ENCODE results near the gene MICAL3.

MICAL3 gene

DNA sequence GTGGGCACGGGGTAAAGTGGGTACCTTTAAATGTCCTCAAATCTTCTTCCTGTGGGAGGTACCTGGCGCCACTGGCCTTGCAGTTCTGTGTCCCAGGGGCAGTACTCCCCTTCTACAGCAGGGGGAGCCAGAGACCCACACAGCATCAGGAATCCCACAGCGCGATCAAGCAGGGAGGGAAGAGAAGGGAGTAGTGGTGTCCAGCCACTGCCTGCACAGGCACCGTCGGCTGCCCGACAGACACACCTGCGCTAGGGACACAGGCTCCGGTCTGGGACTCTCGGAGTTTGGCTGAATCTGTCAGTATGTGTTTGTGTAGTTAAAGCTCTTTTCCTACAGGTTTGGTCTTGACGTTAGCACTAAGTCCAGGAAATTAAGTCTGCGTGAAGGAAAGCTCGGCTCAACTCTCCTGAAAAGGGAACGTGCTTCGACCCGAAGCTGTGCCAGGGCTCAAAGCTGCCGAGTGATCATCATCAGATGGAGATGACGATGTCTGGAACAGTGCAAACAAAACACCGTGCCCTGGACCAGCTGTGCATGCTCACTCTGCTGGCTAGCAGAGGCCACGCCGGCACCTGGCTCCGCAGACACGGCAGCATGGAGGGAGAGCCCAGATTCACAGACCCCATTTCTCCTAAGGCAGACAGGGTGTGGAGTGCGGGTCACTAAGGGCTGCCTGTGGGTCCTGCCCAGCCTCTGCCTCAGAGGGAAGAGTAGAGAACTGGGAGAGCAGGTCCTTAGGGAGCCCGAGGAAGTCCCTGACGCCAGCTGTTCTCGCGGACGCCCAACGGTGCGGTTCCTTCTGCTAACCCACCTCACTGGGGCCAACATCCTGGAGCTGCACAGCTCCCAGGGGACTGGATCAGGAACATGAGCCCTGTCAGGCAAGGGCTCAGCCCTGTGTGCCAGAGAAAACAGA, 194.1 kb downstream of the MICAL3 start:
- DNase-seq: peak; percentile 94

DNA sequence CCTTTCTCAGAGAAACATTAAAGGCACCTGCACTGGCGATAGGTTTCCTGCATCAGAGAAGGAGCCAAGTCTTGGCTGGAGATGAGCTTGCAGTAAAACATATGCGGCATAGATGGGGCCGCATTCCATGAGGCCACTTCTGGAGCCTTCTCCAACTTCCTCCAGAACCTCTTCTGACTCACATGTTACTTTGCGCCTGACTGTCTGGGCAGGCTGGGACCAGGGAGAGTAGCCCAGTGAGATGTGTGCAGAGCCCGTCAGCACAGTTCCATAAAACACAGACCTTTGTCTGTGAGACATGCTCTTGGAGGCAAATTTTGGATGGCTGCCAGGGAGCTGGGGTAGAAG, 194.7 kb downstream of the MICAL3 start:
- DNase-seq: no peak

GRCh38 chr22:17828502-17829080, 195.8 kb downstream of the MICAL3 start:
- DNase-seq: no peak

GRCh38 chr22:17827466-17827865, 196.9 kb downstream of the MICAL3 start:
- no peak for DNase-seq

GRCh38 chr22:17825876-17826550, 198.3 kb downstream of the MICAL3 start:
- no peak for DNase-seq

DNA sequence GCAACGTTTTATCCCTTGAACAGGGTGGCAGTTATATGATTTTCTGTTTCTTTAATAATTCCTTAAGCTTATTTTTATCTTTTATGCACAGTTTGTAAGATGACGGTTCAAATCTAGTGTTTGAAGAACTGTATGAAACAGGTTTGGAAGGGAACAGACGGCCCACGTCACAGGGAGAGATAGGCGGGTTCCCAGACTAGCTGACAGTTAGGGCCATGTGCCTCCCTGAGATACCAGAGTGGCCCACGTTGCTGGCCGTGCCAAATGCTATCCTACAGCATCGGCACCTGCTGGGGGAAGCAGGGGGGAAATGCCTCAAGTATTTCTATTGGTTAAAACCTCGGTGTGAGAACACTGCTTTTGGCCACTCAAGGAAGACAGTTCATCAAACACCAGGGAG, 199.9 kb downstream of the MICAL3 start:
- DNase-seq: no peak

DNA sequence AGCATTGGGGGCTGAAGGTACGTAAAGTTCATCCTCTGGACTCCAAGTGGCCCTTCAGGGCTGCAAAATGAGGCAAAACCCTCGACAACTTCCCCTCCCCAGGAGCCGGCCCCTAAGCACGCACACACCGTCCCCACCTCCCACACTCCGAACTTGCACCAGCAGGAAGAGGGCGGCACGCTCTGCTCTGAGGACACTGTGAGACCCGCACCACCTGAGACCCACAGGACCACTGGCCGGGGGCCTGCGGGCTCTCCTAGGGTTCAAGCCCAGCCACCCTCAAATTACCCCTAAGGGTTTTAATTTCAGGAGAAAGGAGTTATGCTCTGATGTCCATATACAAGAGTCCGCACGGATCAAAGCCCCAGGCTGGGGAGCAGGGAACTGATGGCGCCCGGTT, 200.4 kb downstream of the MICAL3 start:
- DNase-seq: no peak

- DNase-seq: no peak
These were observed 201.1 kb downstream of the MICAL3 start for GRCh38 chr22:17823226-17823625.

- DNase-seq: no peak
These were observed 202.3 kb downstream of the MICAL3 start for GRCh38 chr22:17822087-17822486.

- no peak for DNase-seq
These were observed 203.4 kb downstream of the MICAL3 start for GRCh38 chr22:17820879-17821439.

GRCh38 chr22:17818649-17819048, 205.7 kb downstream of the MICAL3 start:
- DNase-seq: no peak

GRCh38 chr22:17818180-17818579, 206.2 kb downstream of the MICAL3 start:
- DNase-seq: no peak

- DNase-seq: no peak
These were observed 206.8 kb downstream of the MICAL3 start for GRCh38 chr22:17817511-17818065.

DNA sequence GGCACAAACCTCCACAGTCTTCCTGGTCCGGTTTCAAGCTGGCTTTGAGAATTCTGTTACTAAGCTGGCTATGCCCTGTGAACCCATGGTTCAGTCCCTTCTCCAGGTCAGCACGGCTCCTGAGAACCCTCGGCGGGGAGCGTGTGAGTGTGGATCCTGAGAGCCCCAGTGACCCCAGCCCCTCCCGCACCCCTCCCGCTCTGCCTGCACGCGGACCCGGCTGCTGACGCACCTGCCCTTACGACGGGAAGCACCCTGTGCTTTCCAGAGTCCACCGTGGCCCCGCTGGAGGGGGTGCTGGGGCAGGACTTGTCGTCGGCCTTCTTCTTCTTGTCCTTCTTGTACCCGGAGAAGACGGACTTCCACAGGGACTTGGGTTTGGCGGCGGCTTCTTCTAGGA, 207.3 kb downstream of the MICAL3 start:
- DNase-seq: no peak

DNA sequence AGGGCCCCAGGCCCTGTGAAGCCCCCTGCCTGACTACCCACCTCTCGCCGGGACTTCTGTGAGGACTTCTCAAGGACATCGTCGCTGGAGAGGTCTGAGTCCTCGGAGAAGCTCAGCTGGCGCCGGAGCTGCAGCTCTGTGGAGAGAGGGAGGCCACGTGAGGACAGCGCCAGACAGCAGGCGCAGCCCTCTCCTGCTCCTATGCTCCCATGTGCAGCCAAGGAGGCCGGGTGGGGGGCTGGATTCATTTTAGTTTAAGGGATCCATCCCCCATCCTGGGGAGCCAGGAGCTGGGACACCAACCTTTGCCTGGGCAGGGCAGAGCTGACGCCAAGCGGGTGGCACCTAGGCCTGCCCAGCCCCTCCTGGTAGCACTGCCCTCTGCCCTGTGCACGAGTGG, 207.7 kb downstream of the MICAL3 start:
- no peak for DNase-seq

DNA sequence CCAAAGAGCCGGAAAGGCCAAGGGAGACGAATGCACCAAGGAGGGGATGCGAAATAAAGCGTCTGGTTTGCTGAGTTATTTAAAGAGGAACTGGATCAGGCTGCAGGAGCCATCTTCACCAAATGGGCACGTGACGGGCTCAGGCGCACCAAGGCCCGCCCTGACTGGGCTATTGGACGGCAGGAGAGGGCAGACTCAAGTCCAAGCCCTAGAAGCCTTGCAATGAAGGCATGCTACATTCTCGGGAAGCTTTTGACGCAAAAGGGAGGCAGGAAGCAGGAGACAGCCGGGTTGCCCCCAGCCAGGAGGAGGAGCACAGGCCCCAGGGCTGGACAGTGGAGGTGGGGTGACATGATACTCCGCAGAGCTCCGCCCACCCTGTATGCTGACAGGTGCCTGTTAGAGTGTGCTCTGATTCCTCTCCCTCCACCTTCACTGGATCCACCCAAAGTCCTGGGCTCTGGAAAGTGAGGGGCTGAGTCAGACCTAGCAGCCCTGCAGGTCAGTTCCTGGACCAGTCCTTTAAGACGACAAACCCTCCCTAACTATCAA, 208.6 kb downstream of the MICAL3 start:
- no peak for DNase-seq

- DNase-seq: no peak
These were observed 209.5 kb downstream of the MICAL3 start for GRCh38 chr22:17814830-17815229.

DNA sequence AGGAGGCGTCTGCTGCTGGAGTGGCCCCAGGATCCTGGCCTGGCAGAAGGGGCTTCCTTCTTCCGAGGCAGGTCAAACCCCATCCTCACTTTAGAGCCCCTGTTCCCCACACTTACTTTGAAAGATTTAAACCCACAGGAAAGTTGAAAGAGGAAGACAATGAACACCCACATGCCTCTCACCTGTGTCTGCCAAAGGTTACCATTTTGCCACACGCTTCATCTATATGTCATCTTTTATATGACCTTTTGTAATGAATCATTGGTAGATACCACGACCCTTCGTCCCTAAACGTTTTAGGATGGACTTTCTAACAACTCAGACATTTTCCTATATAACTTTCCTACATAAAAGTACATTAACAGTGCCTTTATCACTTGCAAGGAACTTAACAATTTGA, 210.3 kb downstream of the MICAL3 start:
- DNase-seq: no peak

DNA sequence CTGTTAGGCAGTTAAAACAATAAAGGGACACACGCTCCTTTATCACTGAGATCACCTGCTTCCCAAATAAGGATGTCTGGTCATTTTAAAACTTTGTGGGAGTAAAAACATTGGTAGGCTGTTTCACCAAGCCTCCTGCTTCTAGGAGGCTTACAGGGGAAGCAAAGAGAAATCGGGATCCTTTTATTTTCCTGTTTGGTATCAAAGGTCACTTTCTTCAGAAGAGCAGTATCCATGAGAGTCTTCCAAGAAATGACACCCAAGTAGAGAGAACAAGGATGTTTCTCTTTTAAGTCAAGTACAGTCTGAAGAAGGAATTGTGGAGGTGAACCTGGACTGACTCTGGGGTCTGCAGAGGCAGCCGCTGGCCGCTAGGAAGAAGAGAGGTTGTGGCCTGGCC, 213.2 kb downstream of the MICAL3 start:
- no peak for DNase-seq

DNA sequence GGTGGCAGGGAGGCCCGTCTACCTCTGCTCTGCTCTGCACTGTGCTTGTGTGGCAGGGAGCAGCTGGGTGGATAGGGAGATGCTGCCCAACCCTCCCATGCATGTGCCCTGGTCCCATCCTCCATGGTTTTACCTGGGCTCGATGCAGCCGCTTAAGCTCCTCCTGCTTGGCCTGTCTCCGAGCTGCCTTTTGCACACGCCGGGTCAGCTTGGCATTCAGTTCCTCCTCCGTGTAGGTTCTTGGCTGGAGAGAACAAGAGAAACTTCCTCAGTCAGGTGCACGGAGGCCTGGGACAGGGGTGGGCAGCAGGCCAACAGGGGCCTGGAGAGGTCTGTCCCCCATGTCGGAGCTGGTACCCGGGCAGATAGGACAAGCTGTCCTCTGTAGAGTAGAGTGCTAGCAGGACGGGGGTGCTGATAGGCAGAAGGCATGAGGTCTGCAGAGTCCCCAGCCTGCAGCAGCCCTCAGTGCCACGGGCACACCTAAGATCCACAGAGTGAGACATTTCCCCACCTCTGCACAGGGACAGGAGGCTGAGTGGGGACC, 213.7 kb downstream of the MICAL3 start:
- DNase-seq: no peak

GRCh38 chr22:17808693-17809403, 215.5 kb downstream of the MICAL3 start:
- DNase-seq: no peak
